H1 (cell line): ENCODE measurements around the gene LEFTY1. TPM values are rescaled to one million over a fixed set of nuclear protein-coding genes. Genes with fewer than 3 reads are reported as not detected.

ENCODE experiments used
- CTCF ChIA-PET: fragments of 300-600 bp; sonication (Branson Sonifier 250); formaldehyde crosslinking; loops from one replicate; lab custom pipeline; 2021; ENCODE audit not compliant: partially characterized antibody; lab: Charles Lee
- POLR2A ChIA-PET: fragments of 300-600 bp; sonication (Branson Sonifier 250); formaldehyde crosslinking; loops from one replicate; lab custom pipeline; 2021; ENCODE audit warnings: inconsistent platforms; ENCODE audit not compliant: partially characterized antibody; lab: Charles Lee
- DNase-seq, 2 experiments: peaks; one replicate each; pipeline versions ENCODE4 v3.0.0 to v3.0.0-alpha.2; 2010 to 2022; ENCODE audit warnings: low spot score in 2 of 2, low read depth in 1 of 2, mixed read lengths in 1 of 2
- FAIRE-seq: peaks from 2 replicates; lab custom pipeline; 2011; peaks lifted over from hg19 to GRCh38; lab: Jason Lieb, UNC
- H2AFZ ChIP-seq: 2 replicates; pipeline ENCODE4 v1.8.1; 2012; ENCODE audit warnings: low read length, inconsistent platforms
- H2AK5ac ChIP-seq: 2 replicates; pipeline ENCODE4 v1.6.1; 2013; ENCODE audit warnings: low read depth, low read length
- H2BK120ac ChIP-seq: replicated peaks from 2 replicates; pipeline ENCODE3; 2013; ENCODE audit warnings: low read depth, low read length, inconsistent platforms
- H2BK12ac ChIP-seq: 2 replicates; pipeline ENCODE4 v1.6.1; 2013; ENCODE audit warnings: low read depth, low read length
- H2BK15ac ChIP-seq: 2 replicates; pipeline ENCODE4 v1.6.1; 2013; ENCODE audit warnings: low read length
- H2BK20ac ChIP-seq: 2 replicates; pipeline ENCODE4 v1.6.1; 2013; ENCODE audit warnings: low read length
- H2BK5ac ChIP-seq: 2 replicates; pipeline ENCODE4 v1.6.1; 2013; ENCODE audit warnings: low read depth, low read length
- H3K14ac ChIP-seq: 2 replicates; pipeline ENCODE4 v1.6.1; 2013; ENCODE audit warnings: inconsistent platforms; ENCODE audit not compliant: insufficient read length
- H3K18ac ChIP-seq: 2 replicates; pipeline ENCODE4 v1.6.1; 2013; ENCODE audit warnings: low read length; ENCODE audit errors: extremely low read depth
- H3K23ac ChIP-seq: 2 replicates; pipeline ENCODE4 v1.6.1; 2013; ENCODE audit warnings: inconsistent platforms; ENCODE audit not compliant: insufficient read length
- H3K23me2 ChIP-seq: 2 replicates; pipeline ENCODE4 v1.6.1; 2013; ENCODE audit warnings: low read depth, low read length
- H3K27ac ChIP-seq: 2 replicates; pipeline ENCODE4 v1.6.1; 2011; ENCODE audit warnings: low read depth, low read length, inconsistent platforms
- H3K27me3 ChIP-seq, 4 experiments: replicated peaks in 1 of 4; 1 replicate in 1 of 4; 2 replicates in 3 of 4; pipeline versions ENCODE4 v1.6.1 to v1.8.1; 2011 to 2013; ENCODE audit warnings: low read length in 3 of 4, mild to moderate bottlenecking in 3 of 4, inconsistent platforms in 2 of 4, mixed read lengths in 2 of 4, moderate library complexity in 1 of 4; ENCODE audit not compliant: control insufficient read depth in 3 of 4, insufficient read depth in 3 of 4; ENCODE audit errors: extremely low read depth in 1 of 4
- H3K36me3 ChIP-seq, 4 experiments: 2 replicates each; pipeline versions ENCODE4 v1.6.1 to v1.8.1; 2011 to 2013; ENCODE audit warnings: mild to moderate bottlenecking in 4 of 4, low read length in 3 of 4, moderate library complexity in 2 of 4, control low read depth in 1 of 4, inconsistent platforms in 1 of 4; ENCODE audit not compliant: insufficient read depth in 4 of 4, control insufficient read depth in 2 of 4
- H3K4ac ChIP-seq: replicated peaks from 2 replicates; pipeline ENCODE3; 2013; ENCODE audit warnings: low read length, low read depth, mixed read lengths, inconsistent platforms; ENCODE audit not compliant: insufficient read length
- H3K4me1 ChIP-seq, 4 experiments: replicated peaks in 1 of 4; 1 replicate in 1 of 4; 2 replicates in 3 of 4; pipeline versions ENCODE4 v1.6.1 to v1.8.1; 2011 to 2013; ENCODE audit warnings: low read length in 3 of 4, inconsistent platforms in 2 of 4, mixed read lengths in 1 of 4; ENCODE audit not compliant: insufficient read depth in 4 of 4, control insufficient read depth in 3 of 4
- H3K4me2 ChIP-seq, 2 experiments: 2 replicates each; pipeline versions ENCODE4 v1.6.1 to v1.8.1; 2011 to 2013; ENCODE audit warnings: low read depth in 2 of 2, low read length in 2 of 2, control low read depth in 1 of 2, inconsistent platforms in 1 of 2, mild to moderate bottlenecking in 1 of 2; ENCODE audit not compliant: insufficient read depth in 1 of 2
- H3K4me3 ChIP-seq, 4 experiments: fragments of 200-600, 300-600 bp in 1 of 4; sonication (generic), shearing (Covaris generic), sonication (Bioruptor Twin) in 1 of 4; 2 replicates each; pipeline versions ENCODE4 v1.5.1 to v1.8.1; 2011 to 2016; ENCODE audit warnings: low read length in 4 of 4, low read depth in 3 of 4, control low read depth in 2 of 4, inconsistent platforms in 2 of 4, mild to moderate bottlenecking in 2 of 4, mixed read lengths in 1 of 4, moderate library complexity in 1 of 4; ENCODE audit not compliant: insufficient read depth in 2 of 4; ENCODE audit errors: extremely low read depth in 1 of 4
- H3K56ac ChIP-seq: replicated peaks from 2 replicates; pipeline ENCODE3; 2013; ENCODE audit warnings: low read depth, mild to moderate bottlenecking, mixed read lengths, low read length, inconsistent platforms; ENCODE audit not compliant: insufficient read length
- H3K79me1 ChIP-seq: 2 replicates; pipeline ENCODE4 v1.6.1; 2013; ENCODE audit warnings: low read depth, low read length, control low read depth
- H3K79me2 ChIP-seq, 2 experiments: 2 replicates each; pipeline versions ENCODE4 v1.6.1 to v1.8.1; 2012 to 2013; ENCODE audit warnings: low read length in 2 of 2, mild to moderate bottlenecking in 2 of 2, inconsistent platforms in 1 of 2; ENCODE audit not compliant: insufficient read depth in 2 of 2, control insufficient read depth in 1 of 2
- H3K9ac ChIP-seq, 4 experiments: replicated peaks in 1 of 4; 1 replicate in 1 of 4; 2 replicates in 3 of 4; pipeline versions ENCODE4 v1.6.1 to v1.8.1; 2011 to 2013; ENCODE audit warnings: low read depth in 3 of 4, low read length in 3 of 4, control low read depth in 2 of 4, mild to moderate bottlenecking in 2 of 4, moderate library complexity in 2 of 4, inconsistent platforms in 1 of 4; ENCODE audit errors: extremely low read depth in 1 of 4
- H3K9me3 ChIP-seq, 2 experiments: 2 replicates each; pipeline versions ENCODE4 v1.6.1 to v1.8.1; 2012 to 2013; ENCODE audit warnings: mild to moderate bottlenecking in 2 of 2, moderate library complexity in 2 of 2, control low read depth in 1 of 2, inconsistent platforms in 1 of 2, low read depth in 1 of 2, low read length in 1 of 2, mixed read lengths in 1 of 2; ENCODE audit not compliant: insufficient read depth in 2 of 2
- H4K20me1 ChIP-seq, 2 experiments: replicated peaks in 1 of 2; 2 replicates each; pipeline versions ENCODE3 to v1.8.1; 2011 to 2013; ENCODE audit warnings: inconsistent platforms in 2 of 2, low read length in 2 of 2, mild to moderate bottlenecking in 1 of 2; ENCODE audit not compliant: insufficient read depth in 2 of 2, control insufficient read depth in 1 of 2
- H4K5ac ChIP-seq: 2 replicates; pipeline ENCODE4 v1.6.1; 2013; ENCODE audit warnings: low read length, low read depth, mixed read lengths, inconsistent platforms; ENCODE audit not compliant: insufficient read length
- H4K8ac ChIP-seq: 2 replicates; pipeline ENCODE4 v1.8.0; 2013; ENCODE audit warnings: mild to moderate bottlenecking, moderate library complexity, low read length, inconsistent platforms; ENCODE audit not compliant: insufficient read depth; ENCODE audit errors: extremely low read depth
- H4K91ac ChIP-seq: replicated peaks from 2 replicates; pipeline ENCODE3; 2013; ENCODE audit warnings: low read length, mixed read lengths, inconsistent platforms; ENCODE audit not compliant: insufficient read length
- CBX5 ChIP-seq: fragments of 300-800, 300-1000 bp; sonication (generic); IDR thresholded peaks from 2 replicates; pipeline ENCODE4 v1.7.1; 2016; ENCODE audit warnings: antibody characterized with exemption, low read length, low read depth
- GABPA ChIP-seq: IDR thresholded peaks from 2 replicates; pipeline ENCODE4 v1.6.1; 2011; ENCODE audit warnings: mild to moderate bottlenecking, low read length, moderate library complexity, borderline replicate concordance; ENCODE audit not compliant: insufficient read depth
- HDAC2 ChIP-seq, 2 experiments: fragments of 300-600 bp in 1 of 2; sonication (generic) in 1 of 2; IDR thresholded peaks; 2 replicates each; pipeline ENCODE4 v1.6.1; 2011 to 2012; ENCODE audit warnings: low read depth in 2 of 2, low read length in 2 of 2, mild to moderate bottlenecking in 2 of 2, moderate library complexity in 2 of 2, borderline replicate concordance in 1 of 2, inconsistent platforms in 1 of 2
- PHF8 ChIP-seq: fragments of 200-600 bp; sonication (generic); conservative IDR thresholded peaks from 2 replicates; pipeline ENCODE4 v1.7.1; 2012; ENCODE audit warnings: low read depth, mild to moderate bottlenecking, inconsistent platforms, low read length, moderate library complexity
- WGBS, 2 experiments: shearing (Covaris generic) in 1 of 2; methylation state at CpG; one replicate each; pipeline versions ENCODE4 v1.1.6 to v1.1.7; 2013 to 2015; ENCODE audit warnings: low lambda C conversion rate in 2 of 2, mixed read lengths in 2 of 2, inconsistent platforms in 1 of 2, low coverage in 1 of 2, missing lambda C conversion rate in 1 of 2; ENCODE audit not compliant: insufficient replicate concordance in 2 of 2, insufficient coverage in 1 of 2, insufficient read length in 1 of 2; ENCODE audit errors: extremely low coverage in 1 of 2, missing lambda C conversion rate in 1 of 2; 5-methylcytosine and 5-hydroxymethylcytosine counted together
- polyA plus RNA-seq, 7 experiments: library from polyadenylated mRNA; depleted of rRNA in 3 of 7; stranded (reverse) in 5 of 7; unstranded in 2 of 7; fragments of >200 nt in 5 of 7; fragments of 200-250 nt in 2 of 7; gene quantifications; 1 replicate in 5 of 7; 2 replicates in 1 of 7; 4 replicates in 1 of 7; pipeline versions ENCODE4 v1.2.1 to v1.2.3, GENCODE V29; 2011 to 2013; ENCODE audit warnings: missing spikeins in 2 of 7, mixed read lengths in 2 of 7
- total RNA-seq: library from RNA; stranded (reverse); fragmentation: NEBNext Ultra II Directional; extraction: Animal tissue kit (Norgen Biotek cat#: 25700); gene quantifications from 2 replicates; pipeline ENCODE4 v1.2.1, GENCODE V29; 2021

Gene LEFTY1
- total and polyA plus RNA-seq, 2 of the 8 experiments (the other 6 are each of a cell fraction or from before 2014, with no cell fraction given) = 4.5 to 11.7 TPM

DNA sequence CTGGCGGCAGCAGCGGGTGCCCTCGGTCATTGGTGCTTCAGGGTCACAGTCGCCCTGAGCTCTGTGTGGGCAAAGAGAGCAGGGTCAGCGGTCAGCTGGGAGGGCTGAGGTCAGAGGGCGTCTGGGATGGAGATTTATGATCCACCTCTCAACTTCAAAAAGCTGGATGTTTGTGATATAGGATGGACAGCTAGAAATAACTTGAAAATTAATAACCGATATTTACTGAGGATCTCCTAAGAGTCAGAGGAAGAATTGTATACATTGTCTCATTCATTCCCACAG is 2.0 kb downstream of the LEFTY1 start:
- no peak overlapping the region for H2AK5ac ChIP-seq
- no peak overlapping the region for H4K5ac ChIP-seq
- POLR2A ChIA-PET = interaction anchor here (0.6 to 2.8 kb wide), 2 partner anchors 12 to 31 kb away, joined by 4 to 7 read pairs; no protein-coding TSS in a partner anchor
- H3K27ac ChIP-seq = no peak overlapping the region
- H3K79me1 ChIP-seq = no peaks in the 10 kb centered on the region
- H4K8ac ChIP-seq = no peak overlapping the region
- no peaks in the 10 kb centered on the region for H3K79me2 ChIP-seq
- no peak overlapping the region for H3K4ac ChIP-seq
- no peak overlapping the region for H3K14ac ChIP-seq
- peaks cover 10 to 34% (median 23%) of the 10 kb centered on the region in 4 experiments for H3K4me1 ChIP-seq
- DNase-seq (no peak), FAIRE-seq (no peak)
- TF ChIP-seq HDAC2 (IDR thresholded peaks at IDR 0.05; ENCODE audit: borderline replicate concordance in 1 of 2, low read depth in 2 of 2, low read length in 2 of 2) = no peak
- no peak for TF ChIP-seq CBX5
- no peak for TF ChIP-seq PHF8
- no peak for TF ChIP-seq GABPA
- no peak overlapping the region for H2BK20ac ChIP-seq
- H4K91ac ChIP-seq = no peak overlapping the region
- 93% methylated on average over 7 of the region's 7 CpGs; no CpG with 5 or more reads in 1 of the 2 experiments for WGBS, 2 experiments
- no peak overlapping the region for H3K56ac ChIP-seq
- H3K23ac ChIP-seq = no peak overlapping the region
- H3K27me3 ChIP-seq = peaks cover 0 to 24% (median 12%) of the 10 kb centered on the region in 4 experiments; a peak in 5 of 7 replicates
- H2BK5ac ChIP-seq = no peak overlapping the region
- peak overlapping the region; percentile 50 to 56; a peak in 2 of 4 replicates for H3K4me2 ChIP-seq
- no peak overlapping the region for H3K9ac ChIP-seq
- H3K36me3 ChIP-seq = no peaks in the 10 kb centered on the region
- H3K9me3 ChIP-seq = no peaks in the 10 kb centered on the region
- CTCF ChIA-PET = interaction anchor here (0.8 to 21.3 kb wide), 5 partner anchors 9 to 42 kb away, joined by 3 to 406 read pairs (median 6); no protein-coding TSS in a partner anchor
- H2BK15ac ChIP-seq = no peak overlapping the region
- H3K18ac ChIP-seq = no peak overlapping the region
- no peak overlapping the region for H2BK120ac ChIP-seq
- H3K23me2 ChIP-seq = peaks cover 9% of the 10 kb centered on the region; the same call in 1 of the 2 replicates
- peak overlapping the region in 1 of 4 experiments; percentile 41; a peak in 1 of 8 replicates for H3K4me3 ChIP-seq
- H2BK12ac ChIP-seq = no peak overlapping the region
- H2AFZ ChIP-seq = no peak overlapping the region
- H4K20me1 ChIP-seq = no peaks in the 10 kb centered on the region
